DMS 273 treated with DMSO at 0.1 percent for 48 hours (cell line): ENCODE data around the gene WSB1.

Experiments used
- DNase-seq: peaks from one replicate; lab custom pipeline; 2025; lab: John Stamatoyannopoulos, UW

WSB1 gene

GRCh38 chr17:27357236-27357635 is 63.3 kb downstream of the WSB1 start:
- no peak for DNase-seq

GRCh38 chr17:27360507-27360906 is 66.6 kb downstream of the WSB1 start:
- no peak for DNase-seq

- DNase-seq: no peak
Measured at GRCh38 chr17:27361695-27362094, 67.8 kb downstream of the WSB1 start.

GRCh38 chr17:27362503-27362902 is 68.6 kb downstream of the WSB1 start:
- DNase-seq: no peak

- DNase-seq: no peak
Measured at GRCh38 chr17:27362909-27363308, 69.0 kb downstream of the WSB1 start.

GRCh38 chr17:27363326-27363725 is 69.4 kb downstream of the WSB1 start:
- no peak for DNase-seq
